Naive thymus-derived CD8-positive, alpha-beta T cell (primary cell): ENCODE data around the gene DRAXIN. TPM values are rescaled to one million over a fixed set of nuclear protein-coding genes. Genes with fewer than 3 reads are reported as not detected.
A peak's percentile ranks its signal among the peaks of the same experiment; 100 is the strongest.

Experiments
- ATAC-seq, 2 donors: fragments of 150-1000 bp; cut with Tn5 transposase in 1 of 2; sonication (Bioruptor Pico), chemical (Tn5 transposase) in 1 of 2; 1 replicate in 1 of 2; 2 replicates in 1 of 2; pipeline ENCODE4 v1.10.0; 2021; ENCODE audit warnings: mild to moderate bottlenecking in 2 of 2, moderate library complexity in 2 of 2
- POLR2A ChIA-PET: fragments of 350-600 bp; sonication (Branson Sonifier 250); formaldehyde crosslinking; loops from one replicate; lab custom pipeline; 2021; ENCODE audit warnings: antibody characterized with exemption; lab: Charles Lee
- DNase-seq, 10 donors: peaks; one replicate each; pipeline versions ENCODE4 v3.0.0 to v3.0.0-alpha.2; 2020 to 2022
- H3K27ac Mint-ChIP-seq, 10 donors: one replicate each; pipeline ENCODE4 v1.8.0; 2020 to 2022; ENCODE audit warnings: mild to moderate bottlenecking in 10 of 10, mixed read lengths in 10 of 10, moderate library complexity in 4 of 10, inconsistent platforms in 1 of 10
- H3K27me3 Mint-ChIP-seq, 5 donors: one replicate each; pipeline ENCODE4 v1.8.0; 2021 to 2022; ENCODE audit warnings: mixed read lengths in 5 of 5
- H3K36me3 Mint-ChIP-seq, 3 donors: one replicate each; pipeline ENCODE4 v1.8.0; 2020 to 2022; ENCODE audit warnings: mixed read lengths in 3 of 3, mild to moderate bottlenecking in 2 of 3, inconsistent platforms in 1 of 3
- H3K4me1 Mint-ChIP-seq, 4 donors: one replicate each; pipeline ENCODE4 v1.8.0; 2021 to 2022; ENCODE audit warnings: mixed read lengths in 4 of 4
- H3K4me3 Mint-ChIP-seq, 10 donors: one replicate each; pipeline ENCODE4 v1.8.0; 2020 to 2022; ENCODE audit warnings: mild to moderate bottlenecking in 10 of 10, mixed read lengths in 10 of 10, moderate library complexity in 6 of 10, inconsistent platforms in 1 of 10
- H3K9me3 Mint-ChIP-seq, 9 donors: one replicate each; pipeline ENCODE4 v1.8.0; 2020 to 2022; ENCODE audit warnings: mixed read lengths in 9 of 9, mild to moderate bottlenecking in 3 of 9, inconsistent platforms in 1 of 9, moderate library complexity in 1 of 9
- polyA plus RNA-seq, 3 donors: library from polyadenylated mRNA; unstranded; fragments of 300-500 nt; fragmentation: Illumina TruSeq; gene quantifications; one replicate each; pipeline ENCODE4 v1.2.3, GENCODE V29; 2021
- total RNA-seq, 8 experiments: library from RNA in 2 of 8; stranded (reverse) in 2 of 8; gene quantifications; one replicate each; pipeline ENCODE4 v1.2.3 and lab custom pipeline; 2021 to 2026

Gene DRAXIN
- total and polyA plus RNA-seq, 5 experiments from 2014 or later, result 0.07 to 0.29 (median 0.22) TPM

DNA sequence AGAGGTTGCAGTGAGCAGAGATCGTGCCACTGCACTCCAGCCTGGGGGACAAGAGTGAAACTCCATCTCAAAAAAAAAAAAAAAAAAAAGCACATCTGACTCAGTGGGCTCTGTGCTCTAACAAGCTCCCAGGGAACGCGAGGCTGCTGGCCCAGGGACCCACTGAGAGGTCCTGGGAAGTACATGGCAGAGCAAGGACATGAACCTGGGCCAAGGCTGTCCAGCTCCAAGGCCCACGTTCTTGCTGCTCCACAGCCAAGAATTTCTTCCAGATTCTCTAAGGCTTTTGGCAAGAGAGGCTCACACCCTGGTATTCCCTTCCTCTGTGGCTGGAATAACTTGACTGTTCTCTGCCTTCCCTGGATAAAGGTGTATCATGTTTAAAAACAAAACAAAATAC lies 29.0 kb downstream of the DRAXIN start:
- no peak for DNase-seq
- no peaks in the 10 kb centered on the region for H3K9me3 Mint-ChIP-seq
- no peaks in the 10 kb centered on the region for H3K27me3 Mint-ChIP-seq
- POLR2A ChIA-PET, result interaction anchor here (0.6 to 3.0 kb wide), 10 partner anchors 10 to 1074 kb away, joined by 3 to 70 read pairs (median 6); partner anchors contain the start of genes FBXO2, FBXO44, MAD2L2 and MTOR
- H3K4me3 Mint-ChIP-seq, result peak overlapping the region in 1 of 10 donors; percentile 22
- no peak for ATAC-seq
- no peaks in the 10 kb centered on the region for H3K36me3 Mint-ChIP-seq
- peak overlapping the region in 1 of 10 donors; percentile 17 for H3K27ac Mint-ChIP-seq
- H3K4me1 Mint-ChIP-seq, result peaks cover 12 to 27% (median 21%) of the 10 kb centered on the region in 4 donors

DNA sequence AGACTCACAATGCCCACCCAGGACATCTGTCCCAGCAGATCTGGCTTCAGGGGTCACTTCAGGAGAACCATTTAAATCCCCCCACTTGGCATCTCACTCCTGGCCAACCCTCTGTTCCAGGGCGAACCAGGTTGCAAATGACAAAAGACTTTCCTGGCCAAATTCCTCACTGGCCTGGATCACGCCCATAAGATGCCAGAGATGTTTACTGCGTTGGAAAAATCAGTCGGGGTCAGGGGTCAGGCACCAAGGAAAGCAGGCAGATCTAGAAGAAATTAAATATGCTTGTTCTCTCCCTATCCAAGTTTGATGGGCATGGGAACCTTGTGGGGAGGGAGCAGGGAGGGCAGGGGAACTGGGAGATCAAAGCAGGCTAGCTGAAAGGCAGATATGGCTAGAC lies 29.8 kb downstream of the DRAXIN start:
- no peak overlapping the region for H3K27ac Mint-ChIP-seq
- H3K27me3 Mint-ChIP-seq, result no peaks in the 10 kb centered on the region
- POLR2A ChIA-PET, result interaction anchor here (0.6 to 1.1 kb wide), 2 partner anchors 9 to 488 kb away, joined by 3 to 5 read pairs; no protein-coding TSS in a partner anchor
- H3K36me3 Mint-ChIP-seq, result no peaks in the 10 kb centered on the region
- no peaks in the 10 kb centered on the region for H3K9me3 Mint-ChIP-seq
- H3K4me1 Mint-ChIP-seq, result peaks cover 15 to 32% (median 26%) of the 10 kb centered on the region in 4 donors
- peak overlapping the region in 1 of 10 donors; percentile 34 for H3K4me3 Mint-ChIP-seq
- ATAC-seq (no peak), DNase-seq (no peak)

DNA sequence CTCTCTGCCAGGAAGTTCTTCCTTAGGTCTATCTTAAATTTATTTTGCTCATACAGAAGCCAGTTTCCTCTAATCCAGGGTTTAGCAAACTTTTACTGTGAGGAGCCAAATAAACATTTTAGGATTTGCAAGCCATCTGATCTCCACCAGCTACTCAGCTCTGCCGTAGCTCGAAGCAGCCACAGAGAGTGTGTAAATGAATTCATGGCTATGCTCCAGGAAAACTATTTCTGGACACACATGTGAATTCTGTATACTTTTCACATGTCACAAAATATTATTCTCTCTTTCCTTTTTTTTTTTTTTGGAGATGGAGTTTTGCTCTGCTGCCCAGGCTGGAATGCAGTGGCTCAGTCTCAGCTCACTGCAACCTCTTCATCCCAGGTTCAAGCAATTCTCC lies 31.0 kb downstream of the DRAXIN start:
- ATAC-seq (no peak), DNase-seq (no peak)
- Mint-ChIP-seq H3K4me3 (no peak overlapping the region), H3K27me3 (no peaks in the 10 kb centered on the region), H3K27ac (no peak overlapping the region), H3K9me3 (no peaks in the 10 kb centered on the region), H3K36me3 (no peaks in the 10 kb centered on the region), H3K4me1 (peaks cover 15 to 34% (median 27%) of the 10 kb centered on the region in 4 donors)
- POLR2A ChIA-PET, result interaction anchor here (0.6 to 1.1 kb wide), 4 partner anchors 8 to 663 kb away, joined by 3 to 5 read pairs (median 4); partner anchors contain the start of gene SRM

DNA sequence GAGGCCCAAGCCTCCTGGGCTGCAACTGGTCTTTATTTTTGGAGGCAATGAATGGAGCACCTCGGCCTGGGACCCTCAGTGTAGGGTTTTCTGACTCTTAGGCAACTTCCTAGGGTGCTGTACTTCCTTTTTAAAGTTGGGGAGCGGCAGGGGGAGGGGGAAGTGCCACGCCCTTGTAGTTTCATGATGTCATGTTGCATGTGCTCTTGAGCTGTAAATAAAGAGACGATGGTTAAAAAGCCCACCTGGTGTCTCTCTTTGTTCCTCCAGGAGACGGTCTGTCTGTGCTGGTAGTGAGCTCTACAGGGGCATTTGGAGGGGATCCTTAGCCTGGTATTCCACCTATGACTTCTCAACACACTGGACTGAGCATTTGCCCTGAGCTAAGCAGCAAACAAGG lies 34.1 kb downstream of the DRAXIN start:
- DNase-seq, result no peak
- ATAC-seq, result no peak
- POLR2A ChIA-PET, result no interaction called here

DNA sequence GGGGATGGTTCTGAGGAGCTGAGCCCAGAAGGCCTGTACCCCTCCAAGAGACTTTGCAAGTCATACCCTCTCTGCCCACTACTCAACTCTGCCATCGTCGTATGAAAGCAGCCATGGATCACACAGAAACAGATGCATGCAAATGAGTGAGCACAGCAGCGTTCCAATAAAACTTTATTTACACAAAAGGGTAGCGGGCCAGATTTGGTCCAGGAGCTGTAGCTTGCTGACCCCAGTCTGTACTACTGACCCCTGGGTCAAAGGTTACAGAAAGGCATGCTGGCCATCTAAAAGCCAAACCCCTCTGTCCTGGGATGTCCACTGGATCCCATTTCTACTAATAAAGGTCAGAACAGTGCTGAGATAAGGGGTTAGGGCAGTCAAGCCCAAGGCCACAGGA lies 35.6 kb downstream of the DRAXIN start:
- no peaks in the 10 kb centered on the region for H3K36me3 Mint-ChIP-seq
- DNase-seq (no peak), ATAC-seq (no peak)
- H3K27ac Mint-ChIP-seq, result no peak overlapping the region
- H3K4me1 Mint-ChIP-seq, result peaks cover 12 to 57% (median 45%) of the 10 kb centered on the region in 4 donors
- H3K27me3 Mint-ChIP-seq, result no peaks in the 10 kb centered on the region
- no peaks in the 10 kb centered on the region for H3K9me3 Mint-ChIP-seq
- POLR2A ChIA-PET, result no interaction called here
- H3K4me3 Mint-ChIP-seq, result no peak overlapping the region

More for the DNA sequence above, 34.1 kb downstream of the DRAXIN start:
- H3K4me1 Mint-ChIP-seq, result peaks cover 10 to 42% (median 33%) of the 10 kb centered on the region in 4 donors
- no peaks in the 10 kb centered on the region for H3K27me3 Mint-ChIP-seq
- no peaks in the 10 kb centered on the region for H3K36me3 Mint-ChIP-seq
- H3K4me3 Mint-ChIP-seq, result no peak overlapping the region
- H3K27ac Mint-ChIP-seq, result peak overlapping the region in 1 of 10 donors; percentile 27
- no peaks in the 10 kb centered on the region for H3K9me3 Mint-ChIP-seq

DNA sequence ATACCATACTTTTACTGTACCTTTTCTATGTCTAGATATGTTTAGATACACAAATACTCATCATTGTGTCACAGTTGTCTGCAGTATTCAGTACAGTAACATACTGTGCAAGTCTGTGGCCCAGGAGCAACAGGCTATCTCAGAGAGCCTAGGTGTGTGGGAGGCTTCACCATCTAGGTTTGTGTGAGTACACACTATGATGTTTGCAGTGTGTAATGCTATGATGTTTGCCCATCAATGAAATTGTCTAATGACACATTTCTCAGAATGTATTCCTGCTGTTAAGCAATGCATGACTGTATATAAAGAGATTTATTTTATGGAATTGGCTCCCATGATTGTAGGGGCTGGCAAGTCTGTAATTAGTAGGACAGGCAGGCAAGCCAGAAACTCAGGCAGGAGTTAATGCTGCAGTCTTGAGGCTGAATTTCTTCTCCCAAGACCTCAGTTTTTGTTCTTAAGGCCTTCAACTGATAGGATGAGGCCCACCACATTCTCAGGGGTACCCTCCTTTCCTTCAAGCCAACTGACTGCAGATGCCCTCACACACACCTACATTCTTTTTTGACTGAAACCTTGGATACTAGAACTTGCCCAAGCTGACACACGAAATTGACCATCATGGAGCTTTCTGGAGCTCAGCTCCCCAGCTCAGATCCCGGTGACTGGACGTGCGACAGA lies 36.8 kb downstream of the DRAXIN start:
- no peaks in the 10 kb centered on the region for H3K9me3 Mint-ChIP-seq
- no peak overlapping the region for H3K4me3 Mint-ChIP-seq
- ATAC-seq (no peak), DNase-seq (no peak)
- H3K27me3 Mint-ChIP-seq, result no peaks in the 10 kb centered on the region
- H3K4me1 Mint-ChIP-seq, result peaks cover 12 to 68% (median 56%) of the 10 kb centered on the region in 4 donors
- POLR2A ChIA-PET, result interaction anchor here (1.1 to 1.5 kb wide), 2 partner anchors 8 to 80 kb away, joined by 3 read pairs; no protein-coding TSS in a partner anchor
- H3K27ac Mint-ChIP-seq, result peak overlapping the region in 3 of 10 donors; percentile 38 to 53 (median 49)
- no peaks in the 10 kb centered on the region for H3K36me3 Mint-ChIP-seq

DNA sequence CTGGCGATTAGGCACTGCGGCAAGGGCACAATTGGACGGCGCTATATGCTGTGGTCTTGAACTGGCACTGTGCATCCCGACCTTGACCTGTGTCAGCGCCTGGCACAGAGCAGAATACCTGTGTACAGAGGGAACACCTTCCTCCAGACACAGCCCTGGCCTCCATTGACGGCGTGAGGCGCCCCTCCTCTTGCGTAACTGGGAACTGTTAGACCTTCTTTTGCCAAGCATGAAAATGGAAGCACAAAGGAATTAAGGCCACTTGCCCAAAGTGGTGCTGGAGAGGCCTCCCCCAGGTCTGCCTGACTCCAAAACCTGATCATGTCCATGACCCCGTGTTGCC lies 37.6 kb downstream of the DRAXIN start:
- POLR2A ChIA-PET, result interaction anchor here (1.1 to 1.5 kb wide), 2 partner anchors 9 to 81 kb away, joined by 3 read pairs; no protein-coding TSS in a partner anchor
- H3K27ac Mint-ChIP-seq, result peak overlapping the region in 1 of 10 donors; percentile 65
- H3K4me1 Mint-ChIP-seq, result peaks cover 12 to 71% (median 60%) of the 10 kb centered on the region in 4 donors
- H3K36me3 Mint-ChIP-seq, result no peaks in the 10 kb centered on the region
- no peaks in the 10 kb centered on the region for H3K27me3 Mint-ChIP-seq
- no peaks in the 10 kb centered on the region for H3K9me3 Mint-ChIP-seq
- no peak for DNase-seq
- no peak for ATAC-seq
- H3K4me3 Mint-ChIP-seq, result peak overlapping the region in 5 of 10 donors; percentile 18 to 100 (median 88)

DNA sequence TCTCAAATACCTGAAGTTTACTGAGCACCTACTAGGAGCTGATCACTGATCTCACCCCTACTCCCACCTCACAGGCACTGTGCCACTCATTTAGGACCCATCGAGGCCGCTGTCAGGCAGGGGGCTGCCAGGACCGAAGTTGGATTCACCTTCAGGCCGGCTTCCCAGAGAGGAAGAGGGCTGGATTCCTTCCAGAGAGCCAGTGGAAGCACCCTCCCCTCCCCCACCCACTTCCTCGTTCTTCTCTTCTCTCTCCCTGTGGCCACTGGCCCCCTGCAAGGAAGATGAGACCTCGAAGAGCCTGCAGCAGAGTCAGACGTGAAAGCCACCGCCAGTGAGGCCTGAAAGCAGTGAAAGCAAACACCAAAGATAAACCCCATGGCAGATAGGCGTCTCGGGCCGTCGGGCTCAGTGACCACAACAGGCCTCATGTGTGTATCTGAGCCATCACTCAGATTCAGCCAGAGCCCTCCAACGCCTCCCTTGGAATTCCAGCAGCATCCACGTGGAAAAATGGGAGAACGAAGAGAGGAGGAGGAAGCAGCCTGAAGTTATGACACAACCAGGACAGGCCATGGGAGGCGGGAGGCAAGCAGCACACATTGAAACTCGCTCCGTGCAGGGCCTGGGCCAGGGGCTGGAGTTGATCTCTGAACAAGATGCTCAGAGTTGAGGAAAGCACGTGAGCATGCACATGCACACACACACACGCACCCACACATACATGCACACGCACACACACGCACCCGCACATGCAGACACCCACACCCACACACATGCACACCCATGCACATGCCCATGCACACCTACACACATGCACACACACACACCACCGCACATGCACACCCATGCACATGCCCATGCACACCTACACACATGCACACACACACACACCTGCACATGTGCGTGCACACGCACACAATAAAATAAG lies 38.3 kb downstream of the DRAXIN start:
- H3K9me3 Mint-ChIP-seq, result no peaks in the 10 kb centered on the region
- ATAC-seq (no peak), DNase-seq (no peak)
- H3K4me1 Mint-ChIP-seq, result peaks cover 12 to 68% (median 60%) of the 10 kb centered on the region in 4 donors
- peak overlapping the region; percentile 76 to 97 (median 86) for H3K27ac Mint-ChIP-seq
- no peaks in the 10 kb centered on the region for H3K27me3 Mint-ChIP-seq
- POLR2A ChIA-PET, result interaction anchor here (0.7 to 2.8 kb wide), 9 partner anchors 8 to 178 kb away, joined by 3 to 28 read pairs (median 5); partner anchors contain the start of genes CLCN6 and MTHFR
- peak overlapping the region; percentile 77 to 100 (median 92) for H3K4me3 Mint-ChIP-seq
- no peaks in the 10 kb centered on the region for H3K36me3 Mint-ChIP-seq

DNA sequence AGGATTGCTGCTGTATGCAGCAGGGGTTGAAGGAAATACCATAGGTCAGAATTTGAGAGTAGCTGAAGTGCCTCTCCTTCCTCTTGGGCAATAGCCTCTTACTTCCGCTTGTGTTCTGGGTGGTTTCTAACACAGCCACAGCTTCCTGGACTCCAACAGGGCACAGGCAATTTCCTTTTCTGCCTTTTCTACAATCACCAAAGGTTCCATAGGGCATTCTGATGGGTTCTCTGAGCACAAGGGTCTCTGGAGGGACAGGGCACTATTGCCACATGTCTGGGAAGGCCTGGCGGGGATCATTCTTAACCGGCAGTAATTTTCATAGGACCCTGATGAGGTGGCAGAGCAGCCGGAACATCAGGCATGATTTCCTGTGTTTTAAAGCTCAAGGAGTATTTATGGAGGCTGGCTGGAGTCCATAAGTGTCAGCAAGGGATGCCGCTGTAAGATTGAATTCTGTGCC lies 39.0 kb downstream of the DRAXIN start:
- H3K36me3 Mint-ChIP-seq, result no peaks in the 10 kb centered on the region
- peak; percentile 81 to 86 for ATAC-seq

DNA sequence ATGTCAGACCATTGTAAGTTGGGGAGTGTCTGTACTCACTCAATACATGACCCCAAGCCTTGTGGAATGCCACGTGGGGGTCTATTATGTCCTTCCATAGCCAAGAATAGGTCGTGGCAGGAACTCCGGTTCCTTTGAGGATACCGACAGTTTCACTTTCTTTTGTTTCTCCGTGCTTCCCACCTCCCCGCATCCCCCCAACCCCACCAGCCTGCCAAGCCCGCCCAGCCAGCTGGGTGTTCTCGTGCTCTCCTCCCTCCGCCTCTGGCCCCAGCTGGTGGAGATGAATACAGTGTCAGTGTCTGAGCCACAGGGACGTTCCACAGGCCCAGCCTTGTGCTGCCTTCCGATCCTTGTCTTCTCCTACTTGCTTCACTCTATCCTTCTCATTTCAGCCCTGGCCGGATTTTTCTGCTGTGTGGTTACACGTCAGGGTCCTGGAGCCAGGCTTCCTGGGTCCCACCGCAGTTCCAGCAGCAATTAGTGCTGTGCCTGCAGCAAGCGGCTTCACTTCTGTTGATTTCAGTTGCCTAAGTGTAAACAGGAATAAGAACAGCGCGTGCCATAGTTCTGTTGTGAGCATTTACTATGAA lies 40.3 kb downstream of the DRAXIN start:
- no peaks in the 10 kb centered on the region for H3K9me3 Mint-ChIP-seq
- H3K27me3 Mint-ChIP-seq, result no peaks in the 10 kb centered on the region
- ATAC-seq (peak; percentile 34 to 46), DNase-seq (peak in 5 of 10 donors; percentile 29 to 43 (median 39))
- peaks cover 13 to 68% (median 61%) of the 10 kb centered on the region in 4 donors for H3K4me1 Mint-ChIP-seq
- peak overlapping the region; percentile 71 to 97 (median 92) for H3K27ac Mint-ChIP-seq
- POLR2A ChIA-PET, result interaction anchor here (0.7 to 2.8 kb wide), 4 partner anchors 12 to 176 kb away, joined by 5 to 28 read pairs (median 8); partner anchors contain the start of genes CLCN6 and MTHFR
- H3K4me3 Mint-ChIP-seq, result peak overlapping the region; percentile 77 to 100 (median 92)
- no peaks in the 10 kb centered on the region for H3K36me3 Mint-ChIP-seq

More for the DNA sequence above, 39.0 kb downstream of the DRAXIN start:
- Mint-ChIP-seq H3K27me3 (no peaks in the 10 kb centered on the region), H3K9me3 (no peaks in the 10 kb centered on the region), H3K27ac (peak overlapping the region; percentile 76 to 97 (median 86)), H3K4me1 (peaks cover 13 to 67% (median 58%) of the 10 kb centered on the region in 4 donors), H3K4me3 (peak overlapping the region; percentile 77 to 100 (median 92))
- DNase-seq, result peak in 7 of 10 donors; percentile 33 to 70 (median 43)
- POLR2A ChIA-PET, result interaction anchor here (0.7 to 2.8 kb wide), 8 partner anchors 8 to 178 kb away, joined by 3 to 28 read pairs (median 5); partner anchors contain the start of genes CLCN6 and MTHFR

DNA sequence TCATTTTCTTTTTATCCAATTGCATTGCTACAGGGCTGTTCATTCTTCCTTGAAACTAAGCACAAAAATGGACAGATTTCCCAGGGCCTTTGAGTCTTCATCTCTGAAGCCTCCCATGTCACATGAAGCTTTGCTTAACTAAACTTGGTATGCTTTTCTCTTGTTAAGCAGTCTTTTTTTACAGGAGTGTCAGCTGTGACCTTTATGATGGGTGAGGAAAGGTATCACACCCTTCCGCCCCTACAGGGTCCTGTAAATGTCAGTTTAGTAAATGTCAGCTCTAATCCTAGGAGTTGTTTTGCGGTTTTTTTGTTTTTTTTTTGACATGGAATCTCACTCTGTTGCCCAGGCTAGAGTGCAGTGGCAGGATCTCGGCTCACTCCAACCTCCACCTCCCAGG lies 41.8 kb downstream of the DRAXIN start:
- POLR2A ChIA-PET, result interaction anchor here (1.3 kb wide), 1 partner anchor 13 kb away, joined by 3 read pairs; no protein-coding TSS in a partner anchor
- ATAC-seq (no peak), DNase-seq (no peak)
- Mint-ChIP-seq H3K36me3 (no peaks in the 10 kb centered on the region), H3K9me3 (no peaks in the 10 kb centered on the region), H3K27me3 (no peaks in the 10 kb centered on the region), H3K4me3 (peak overlapping the region in 9 of 10 donors; percentile 15 to 98 (median 39)), H3K4me1 (peaks cover 26 to 79% (median 75%) of the 10 kb centered on the region in 4 donors), H3K27ac (peak overlapping the region in 5 of 10 donors; percentile 29 to 95 (median 49))
